ENCODE data around the gene GHRH.

- TF ChIP-seq CTCF (IDR thresholded peaks at IDR 0.05): no peak
- no peak for TF ChIP-seq POLR2A (IDR thresholded peaks at IDR 0.05)
These were observed 28.7 kb upstream of the GHRH start for GRCh38 chr20:37290158-37290810.
